Spleen (tissue), 11 donors: ENCODE data around the gene OR1A1. TPM values are rescaled to one million over a fixed set of nuclear protein-coding genes. Genes with fewer than 3 reads are reported as not detected.

Experiments
- DNase-seq: peaks from one replicate; pipeline ENCODE4 v3.0.0-alpha.2; 2020
- H3K27ac ChIP-seq, 8 donors: fragments of 200-600 bp; sonication (generic) in 7 of 8; 1 replicate in 4 of 8; 2 replicates in 4 of 8; pipeline versions ENCODE4 v1.5.0 to v1.8.0; 2016 to 2021; ENCODE audit warnings: inconsistent platforms in 4 of 8, mild to moderate bottlenecking in 4 of 8, moderate library complexity in 1 of 8
- H3K27me3 ChIP-seq, 7 donors: fragments of 200-600 bp; sonication (generic) in 6 of 7; replicated peaks in 1 of 7; 1 replicate in 4 of 7; 2 replicates in 3 of 7; pipeline versions ENCODE4 v1.5.0 to v1.8.0; 2016 to 2021; ENCODE audit warnings: inconsistent platforms in 3 of 7, mild to moderate bottlenecking in 1 of 7
- H3K36me3 ChIP-seq, 6 donors: fragments of 200-600 bp; sonication (generic) in 5 of 6; 1 replicate in 4 of 6; 2 replicates in 2 of 6; pipeline versions ENCODE4 v1.5.0 to v1.8.0; 2016 to 2021; ENCODE audit warnings: inconsistent platforms in 2 of 6
- H3K4me1 ChIP-seq, 6 donors: fragments of 200-600 bp; sonication (generic) in 5 of 6; 1 replicate in 3 of 6; 2 replicates in 3 of 6; pipeline versions ENCODE4 v1.5.0 to v1.8.0; 2016 to 2021; ENCODE audit warnings: inconsistent platforms in 3 of 6
- H3K4me3 ChIP-seq, 8 donors: fragments of 200-600 bp; sonication (generic) in 7 of 8; 1 replicate in 4 of 8; 2 replicates in 4 of 8; pipeline versions ENCODE4 v1.5.0 to v1.8.0; 2016 to 2021; ENCODE audit warnings: inconsistent platforms in 4 of 8, mild to moderate bottlenecking in 4 of 8, moderate library complexity in 2 of 8
- H3K9me3 ChIP-seq, 8 donors: fragments of 200-600 bp; sonication (generic) in 7 of 8; 1 replicate in 4 of 8; 2 replicates in 4 of 8; pipeline versions ENCODE4 v1.5.0 to v1.8.0; 2016 to 2021; ENCODE audit warnings: inconsistent platforms in 4 of 8
- POLR2A ChIP-seq, 3 donors: fragments of 450-650 bp; IDR thresholded peaks; one replicate each; pipeline ENCODE4 v1.5.1; 2017; ENCODE audit warnings: antibody characterized with exemption in 3 of 3, mild to moderate bottlenecking in 1 of 3
- POLR2AphosphoS5 ChIP-seq, 3 donors: sonication (generic); formaldehyde crosslinking; IDR thresholded peaks; one replicate each; pipeline ENCODE4 v1.5.1; 2017; ENCODE audit warnings: antibody characterized with exemption in 3 of 3
- WGBS, 5 donors: extraction: QIAGEN DNeasy Blood & Tissue Kit in 3 of 5; methylation state at CpG; one replicate each; pipeline versions ENCODE4 v1.1.5 to v1.1.7; 2013 to 2018; 5-methylcytosine and 5-hydroxymethylcytosine counted together
- intact Hi-C: fragments of 100-400 bp; cut with DNase I; formaldehyde crosslinking; loops from one replicate; pipeline ENCODE4 v1.15.0; 2023; ENCODE audit warnings: low total_unique reads
- polyA plus RNA-seq, 3 donors: library from polyadenylated mRNA; stranded (reverse); fragments of 200-250 nt; gene quantifications; one replicate each; pipeline ENCODE4 v1.2.1, GENCODE V29; 2013
- total RNA-seq, 7 donors: library from RNA; depleted of rRNA in 3 of 7; stranded (reverse); fragments of >200 nt in 3 of 7; fragmentation: NEBNext Ultra II Directional in 4 of 7; extraction: Animal tissue kit (Norgen Biotek cat#: 25700) in 4 of 7; gene quantifications; one replicate each; pipeline versions ENCODE4 v1.1.0 to v1.2.1, GENCODE V29; 2016 to 2021
- TF ChIP-seq, protein P1 (sequence below), 11 experiments: fragments of 200-600 bp in 7 of 11; fragments of 450-650 bp in 4 of 11; sonication (generic) in 4 of 11; IDR thresholded peaks in 8 of 11; conservative IDR thresholded peaks in 3 of 11; 1 replicate in 7 of 11; 2 replicates in 4 of 11; pipeline versions ENCODE4 v1.4.0 to v1.8.0; 2016 to 2021; ENCODE audit warnings: antibody characterized with exemption in 11 of 11, inconsistent platforms in 4 of 11, mild to moderate bottlenecking in 1 of 11
- donor health status: healthy with polysubstance abuse.
- donor health status: DM: no; HTN: no; CAD: no; lungs with moderate emphysema.
- donor health status: DM: no; HTN: no; CAD: no.
- donor health status: Bipolar disorder and iron deficiency.
- donor health status: healthy.
- donor health status: DM: no; HTN: no; CAD: no.
- donor health status: DM: yes; HTN: yes; CAD: no.

The OR1A1 gene
- total and polyA plus RNA-seq, 10 donors, result not detected

- no peaks in the 10 kb centered on the region for H3K4me1 ChIP-seq
- no peak overlapping the region for H3K4me3 ChIP-seq
- DNase-seq, result no peak
- no peaks in the 10 kb centered on the region for H3K36me3 ChIP-seq
- no peak overlapping the region for H3K27ac ChIP-seq
- WGBS, 5 donors, result 88 to 95% (median 94%) methylated on average over 8 of the region's 8 CpGs
- H3K9me3 ChIP-seq, result peaks cover 0 to 8% (median 0%) of the 10 kb centered on the region in 8 donors
- peaks cover 0 to 4% (median 0%) of the 10 kb centered on the region in 7 donors for H3K27me3 ChIP-seq
- intact Hi-C loops, result no loop called here
- no peak for TF ChIP-seq POLR2A (IDR thresholded peaks at IDR 0.05)
- no peak for TF ChIP-seq POLR2AphosphoS5 (IDR thresholded peaks at IDR 0.05)
- TF ChIP-seq, protein P1, sequence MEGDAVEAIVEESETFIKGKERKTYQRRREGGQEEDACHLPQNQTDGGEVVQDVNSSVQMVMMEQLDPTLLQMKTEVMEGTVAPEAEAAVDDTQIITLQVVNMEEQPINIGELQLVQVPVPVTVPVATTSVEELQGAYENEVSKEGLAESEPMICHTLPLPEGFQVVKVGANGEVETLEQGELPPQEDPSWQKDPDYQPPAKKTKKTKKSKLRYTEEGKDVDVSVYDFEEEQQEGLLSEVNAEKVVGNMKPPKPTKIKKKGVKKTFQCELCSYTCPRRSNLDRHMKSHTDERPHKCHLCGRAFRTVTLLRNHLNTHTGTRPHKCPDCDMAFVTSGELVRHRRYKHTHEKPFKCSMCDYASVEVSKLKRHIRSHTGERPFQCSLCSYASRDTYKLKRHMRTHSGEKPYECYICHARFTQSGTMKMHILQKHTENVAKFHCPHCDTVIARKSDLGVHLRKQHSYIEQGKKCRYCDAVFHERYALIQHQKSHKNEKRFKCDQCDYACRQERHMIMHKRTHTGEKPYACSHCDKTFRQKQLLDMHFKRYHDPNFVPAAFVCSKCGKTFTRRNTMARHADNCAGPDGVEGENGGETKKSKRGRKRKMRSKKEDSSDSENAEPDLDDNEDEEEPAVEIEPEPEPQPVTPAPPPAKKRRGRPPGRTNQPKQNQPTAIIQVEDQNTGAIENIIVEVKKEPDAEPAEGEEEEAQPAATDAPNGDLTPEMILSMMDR (IDR thresholded peaks at IDR 0.05 in 8 of 11, conservative IDR thresholded peaks at IDR 0.05 in 3 of 11), result no peak
Measured at GRCh38 chr17:3256575-3256974, 49.1 kb downstream of the OR1A1 start.

GRCh38 chr17:3260163-3260562, 52.7 kb downstream of the OR1A1 start:
- Histone ChIP-seq H3K4me1 (no peaks in the 10 kb centered on the region), H3K9me3 (peaks cover 0 to 2% (median 0%) of the 10 kb centered on the region in 8 donors), H3K4me3 (no peak overlapping the region), H3K27me3 (peaks cover 0 to 13% (median 0%) of the 10 kb centered on the region in 7 donors), H3K36me3 (no peaks in the 10 kb centered on the region), H3K27ac (no peak overlapping the region)
- 64 to 89% (median 78%) methylated on average over 1 of the region's 1 CpG for WGBS, 5 donors
- intact Hi-C loops, result no loop called here
- TF ChIP-seq POLR2AphosphoS5 (IDR thresholded peaks at IDR 0.05) (no peak), POLR2A (IDR thresholded peaks at IDR 0.05) (no peak)
- TF ChIP-seq, protein P1 (IDR thresholded peaks at IDR 0.05 in 8 of 11, conservative IDR thresholded peaks at IDR 0.05 in 3 of 11), result no peak
- no peak for DNase-seq

DNA sequence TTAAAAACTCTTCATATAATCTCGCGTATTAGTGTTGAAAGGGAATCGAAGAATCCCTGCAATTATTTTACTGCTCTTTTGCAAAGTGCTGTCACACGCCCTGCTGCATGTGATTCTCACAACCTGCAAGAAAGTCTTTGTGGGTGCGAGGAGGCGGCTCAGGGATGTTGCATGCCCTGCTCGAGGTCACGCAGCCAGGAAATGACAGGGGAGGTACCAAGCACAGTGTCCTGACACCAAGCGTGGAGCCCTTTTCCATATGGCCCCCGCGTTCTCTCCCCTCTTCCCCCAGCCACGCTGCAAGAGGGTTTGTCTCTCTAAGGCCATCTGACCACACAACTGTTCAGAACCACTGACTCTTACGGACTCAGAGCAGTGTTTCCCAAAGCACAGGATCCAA, 53.1 kb downstream of the OR1A1 start:
- peaks cover 0 to 17% (median 0%) of the 10 kb centered on the region in 7 donors for H3K27me3 ChIP-seq
- no peaks in the 10 kb centered on the region for H3K9me3 ChIP-seq
- H3K4me1 ChIP-seq, result no peaks in the 10 kb centered on the region
- TF ChIP-seq POLR2AphosphoS5 (IDR thresholded peaks at IDR 0.05) (no peak), POLR2A (IDR thresholded peaks at IDR 0.05) (no peak)
- TF ChIP-seq, protein P1 (IDR thresholded peaks at IDR 0.05 in 8 of 11, conservative IDR thresholded peaks at IDR 0.05 in 3 of 11), result no peak
- intact Hi-C loops, result no loop called here
- H3K27ac ChIP-seq, result no peak overlapping the region
- no peaks in the 10 kb centered on the region for H3K36me3 ChIP-seq
- peak; percentile 38 for DNase-seq
- 69 to 80% (median 72%) methylated on average over 13 of the region's 13 CpGs for WGBS, 5 donors
- H3K4me3 ChIP-seq, result no peak overlapping the region

Other genes starting within 250 kb of the OR1A1 start
- gene OR1D5, start 144.1 kb upstream of the OR1A1 start, total RNA-seq, result not detected
- gene OR1D5, start 144.1 kb upstream of the OR1A1 start, polyA plus RNA-seq, result not detected
- not detected for gene OR1D2, start 103.2 kb upstream of the OR1A1 start, total RNA-seq
- gene OR1D2, start 103.2 kb upstream of the OR1A1 start, polyA plus RNA-seq, result not detected
- gene OR1G1, start 80.1 kb upstream of the OR1A1 start, total RNA-seq, result not detected
- gene OR1G1, start 80.1 kb upstream of the OR1A1 start, polyA plus RNA-seq, result not detected
- not detected for gene OR1A2, start 10.1 kb upstream of the OR1A1 start, total RNA-seq
- not detected for gene OR1A2, start 10.1 kb upstream of the OR1A1 start, polyA plus RNA-seq
- under 1 TPM in 1 of 7 donors, not detected in 6; 0.32 TPM for gene OR3A1, start 90.7 kb downstream of the OR1A1 start, total RNA-seq
- under 1 TPM in 1 of 3 donors, not detected in 2; 0.16 TPM for gene OR3A1, start 90.7 kb downstream of the OR1A1 start, polyA plus RNA-seq
- gene OR3A2, start 178.6 kb downstream of the OR1A1 start, total RNA-seq, result 1 to 10 TPM in 1 of 7 donors, under 1 TPM in 2, not detected in 4; 0.23 to 1.6 (median 0.30) TPM
- not detected for gene OR3A2, start 178.6 kb downstream of the OR1A1 start, polyA plus RNA-seq
- gene OR1E1, start 190.7 kb downstream of the OR1A1 start, total RNA-seq, result under 1 TPM in 1 of 7 donors, not detected in 6; 0.29 TPM
- gene OR1E1, start 190.7 kb downstream of the OR1A1 start, polyA plus RNA-seq, result not detected
- under 1 TPM in 2 of 7 donors, not detected in 5; 0.60 to 0.85 TPM for gene OR3A3, start 203.7 kb downstream of the OR1A1 start, total RNA-seq
- not detected for gene OR3A3, start 203.7 kb downstream of the OR1A1 start, polyA plus RNA-seq
- gene OR1E2, start 226.2 kb downstream of the OR1A1 start, total RNA-seq, result not detected
- not detected for gene OR1E2, start 226.2 kb downstream of the OR1A1 start, polyA plus RNA-seq